ENCODE data around the gene ELK1.

The ELK1 gene

GRCh38 chrX:47619486-47620302, 30.7 kb downstream of the ELK1 start, which contains the start of gene SYN1:
Gene SYN1, minus strand, starts transcription at chrX:47619857. Its CDS starts 129 bp downstream, at chrX:47619728.
- Histone ChIP-seq H3F3A (ENCODE audit: control insufficient read depth, insufficient read depth) (no peaks in the 10 kb centered on the region), H3K4me2 (ENCODE audit: low read length) (peak within 1 kb of the TSS; percentile 30; the same call in 1 of the 2 replicates), H3K27me3 (ENCODE audit: control insufficient read depth, low read length) (peaks cover 7% of the 10 kb centered on the region; the same call in 1 of the 2 replicates), H3K4me1 (ENCODE audit: control insufficient read depth, low read length) (peaks cover 8% of the 10 kb centered on the region), H3K79me2 (ENCODE audit: control insufficient read depth, low read length) (no peaks in the 10 kb centered on the region), H3K4me3 (ENCODE audit: low read length) (no peak within 1 kb of the TSS), H3K36me3 (ENCODE audit: control insufficient read depth, low read length) (no peaks in the 10 kb centered on the region), H3K9me3 (ENCODE audit: control insufficient read depth, insufficient read depth, low read length) (no peaks in the 10 kb centered on the region), H3K9me2 (replicated peaks; ENCODE audit: control insufficient read depth, low read length) (no peaks in the 10 kb centered on the region), H4K20me1 (ENCODE audit: control insufficient read depth, insufficient read depth, low read depth, low read length) (no peaks in the 10 kb centered on the region), H3K27ac (ENCODE audit: low read depth, low read length) (no peak within 1 kb of the TSS)
- TF ChIP-seq EZH2phosphoT487 (IDR thresholded peaks at IDR 0.05; ENCODE audit: borderline replicate concordance, low read length) (no peak), CTCF (IDR thresholded peaks at IDR 0.05; ENCODE audit: low read depth, low read length, poor library complexity, severe bottlenecking) (peak; percentile 35)

- no peaks in the 10 kb centered on the region for H3K9me3 ChIP-seq (ENCODE audit: control insufficient read depth, insufficient read depth, low read length)
- no peak overlapping the region for H3K4me2 ChIP-seq (ENCODE audit: low read length)
- H4K20me1 ChIP-seq (ENCODE audit: control insufficient read depth, insufficient read depth, low read depth, low read length): no peaks in the 10 kb centered on the region
- H3K9me2 ChIP-seq (replicated peaks; ENCODE audit: control insufficient read depth, low read length): no peaks in the 10 kb centered on the region
- H3K4me1 ChIP-seq (ENCODE audit: control insufficient read depth, low read length): peaks cover 8% of the 10 kb centered on the region
- H3K36me3 ChIP-seq (ENCODE audit: control insufficient read depth, low read length): no peaks in the 10 kb centered on the region
- TF ChIP-seq CTCF (IDR thresholded peaks at IDR 0.05; ENCODE audit: low read depth, low read length, poor library complexity, severe bottlenecking) (no peak), EZH2phosphoT487 (IDR thresholded peaks at IDR 0.05; ENCODE audit: borderline replicate concordance, low read length) (no peak)
- H3K27ac ChIP-seq (ENCODE audit: low read depth, low read length): no peak overlapping the region
- H3K4me3 ChIP-seq (ENCODE audit: low read length): no peak overlapping the region
- no peaks in the 10 kb centered on the region for H3K79me2 ChIP-seq (ENCODE audit: control insufficient read depth, low read length)
- H3F3A ChIP-seq (ENCODE audit: control insufficient read depth, insufficient read depth): no peaks in the 10 kb centered on the region
- peaks cover 7% of the 10 kb centered on the region; the same call in 1 of the 2 replicates for H3K27me3 ChIP-seq (ENCODE audit: control insufficient read depth, low read length)
These were observed 31.4 kb downstream of the ELK1 start for GRCh38 chrX:47618923-47619485.

- Histone ChIP-seq H3K27me3 (ENCODE audit: control insufficient read depth, low read length) (no peaks in the 10 kb centered on the region; the same call in 1 of the 2 replicates), H3K36me3 (ENCODE audit: control insufficient read depth, low read length) (no peaks in the 10 kb centered on the region), H3F3A (ENCODE audit: control insufficient read depth, insufficient read depth) (no peaks in the 10 kb centered on the region), H3K9me3 (ENCODE audit: control insufficient read depth, insufficient read depth, low read length) (no peaks in the 10 kb centered on the region), H3K4me2 (ENCODE audit: low read length) (no peak overlapping the region), H3K27ac (ENCODE audit: low read depth, low read length) (no peak overlapping the region), H3K4me3 (ENCODE audit: low read length) (no peak overlapping the region), H3K4me1 (ENCODE audit: control insufficient read depth, low read length) (no peaks in the 10 kb centered on the region), H3K79me2 (ENCODE audit: control insufficient read depth, low read length) (no peaks in the 10 kb centered on the region), H3K9me2 (replicated peaks; ENCODE audit: control insufficient read depth, low read length) (no peaks in the 10 kb centered on the region), H4K20me1 (ENCODE audit: control insufficient read depth, insufficient read depth, low read depth, low read length) (no peaks in the 10 kb centered on the region)
- TF ChIP-seq EZH2phosphoT487 (IDR thresholded peaks at IDR 0.05; ENCODE audit: borderline replicate concordance, low read length) (no peak), CTCF (IDR thresholded peaks at IDR 0.05; ENCODE audit: low read depth, low read length, poor library complexity, severe bottlenecking) (no peak)
These were observed 35.7 kb downstream of the ELK1 start for GRCh38 chrX:47614618-47615017.
